ENCODE results near the gene AMOTL2.

DNA sequence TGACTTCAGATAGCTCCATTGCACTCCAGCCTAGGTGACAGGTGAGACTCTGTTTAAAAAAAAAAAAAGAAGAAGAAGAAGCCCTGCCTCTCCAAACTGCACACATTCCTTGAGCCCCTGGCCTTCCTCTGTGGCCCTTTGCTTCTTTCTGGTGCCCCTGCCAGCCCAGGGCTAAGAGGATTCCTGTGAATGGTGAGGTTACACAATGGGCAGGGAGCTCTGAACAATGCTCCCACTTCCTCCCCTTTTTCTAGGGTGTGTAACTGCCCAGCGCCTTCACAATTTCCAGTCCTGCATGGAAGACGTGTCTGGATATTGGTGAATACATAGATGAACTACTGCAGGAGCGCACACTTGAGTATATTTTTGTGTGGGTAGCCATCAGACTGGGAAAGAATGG lies 3.6 kb upstream of the AMOTL2 start:
- TF ChIP-seq, protein P1, sequence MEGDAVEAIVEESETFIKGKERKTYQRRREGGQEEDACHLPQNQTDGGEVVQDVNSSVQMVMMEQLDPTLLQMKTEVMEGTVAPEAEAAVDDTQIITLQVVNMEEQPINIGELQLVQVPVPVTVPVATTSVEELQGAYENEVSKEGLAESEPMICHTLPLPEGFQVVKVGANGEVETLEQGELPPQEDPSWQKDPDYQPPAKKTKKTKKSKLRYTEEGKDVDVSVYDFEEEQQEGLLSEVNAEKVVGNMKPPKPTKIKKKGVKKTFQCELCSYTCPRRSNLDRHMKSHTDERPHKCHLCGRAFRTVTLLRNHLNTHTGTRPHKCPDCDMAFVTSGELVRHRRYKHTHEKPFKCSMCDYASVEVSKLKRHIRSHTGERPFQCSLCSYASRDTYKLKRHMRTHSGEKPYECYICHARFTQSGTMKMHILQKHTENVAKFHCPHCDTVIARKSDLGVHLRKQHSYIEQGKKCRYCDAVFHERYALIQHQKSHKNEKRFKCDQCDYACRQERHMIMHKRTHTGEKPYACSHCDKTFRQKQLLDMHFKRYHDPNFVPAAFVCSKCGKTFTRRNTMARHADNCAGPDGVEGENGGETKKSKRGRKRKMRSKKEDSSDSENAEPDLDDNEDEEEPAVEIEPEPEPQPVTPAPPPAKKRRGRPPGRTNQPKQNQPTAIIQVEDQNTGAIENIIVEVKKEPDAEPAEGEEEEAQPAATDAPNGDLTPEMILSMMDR (IDR thresholded peaks at IDR 0.05) = no peak
- TF ChIP-seq POLR2A (IDR thresholded peaks at IDR 0.05) = no peak
